GM08714 (cell line): ENCODE measurements around the gene ARL8A.
"Not testable (repeated sequence)": the region's sequence is repeated elsewhere in the genome, so short reads cannot be mapped to it uniquely, and the experiment has no call there.

ENCODE experiments used
- H3K4me3 ChIP-seq: fragments of 200-500 bp; sonication (Bioruptor generic); 2 replicates; pipeline ENCODE4 v1.5.1; 2014; ENCODE audit warnings: mild to moderate bottlenecking, low read length, inconsistent platforms
- ZNF274 ChIP-seq: IDR thresholded peaks from 2 replicates; pipeline ENCODE4 v1.6.1; 2012; ENCODE audit warnings: mild to moderate bottlenecking, low read depth, low read length

Gene ARL8A

DNA sequence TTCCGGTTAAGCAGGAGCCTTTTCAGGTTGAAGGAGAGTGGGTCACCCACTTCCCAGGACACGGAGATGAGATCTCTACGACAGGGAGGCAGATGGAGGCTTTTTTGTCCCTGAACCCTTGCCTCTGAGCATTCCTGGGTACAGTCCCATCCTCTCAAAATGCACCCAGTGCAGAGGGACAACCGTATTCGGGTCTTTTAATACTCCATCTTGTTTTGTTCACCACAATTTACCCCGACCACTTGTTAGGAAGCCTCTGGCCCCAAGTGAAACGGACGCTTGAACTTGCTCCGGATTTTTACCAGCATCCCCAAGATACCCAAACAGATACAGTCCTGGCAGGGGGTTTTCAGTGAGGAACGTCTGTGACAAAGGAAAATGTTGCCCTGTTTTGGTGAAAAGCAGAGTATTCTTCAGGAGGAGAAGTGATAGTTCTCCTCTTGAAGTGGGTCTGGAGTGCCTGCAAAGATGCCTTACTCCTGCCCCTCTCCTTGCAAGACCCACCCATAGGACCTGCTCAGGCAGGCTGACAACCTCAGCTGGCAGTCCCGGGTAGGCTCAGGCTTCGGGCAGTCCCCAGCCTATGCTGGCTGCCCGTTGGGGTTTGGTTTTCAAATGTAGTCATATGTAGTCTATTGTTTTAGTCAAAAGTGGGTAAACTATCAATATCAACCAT, 669 bp upstream of the ARL8A start:
- TF ChIP-seq ZNF274: no peak
- peak overlapping the region; percentile 89 for H3K4me3 ChIP-seq

DNA sequence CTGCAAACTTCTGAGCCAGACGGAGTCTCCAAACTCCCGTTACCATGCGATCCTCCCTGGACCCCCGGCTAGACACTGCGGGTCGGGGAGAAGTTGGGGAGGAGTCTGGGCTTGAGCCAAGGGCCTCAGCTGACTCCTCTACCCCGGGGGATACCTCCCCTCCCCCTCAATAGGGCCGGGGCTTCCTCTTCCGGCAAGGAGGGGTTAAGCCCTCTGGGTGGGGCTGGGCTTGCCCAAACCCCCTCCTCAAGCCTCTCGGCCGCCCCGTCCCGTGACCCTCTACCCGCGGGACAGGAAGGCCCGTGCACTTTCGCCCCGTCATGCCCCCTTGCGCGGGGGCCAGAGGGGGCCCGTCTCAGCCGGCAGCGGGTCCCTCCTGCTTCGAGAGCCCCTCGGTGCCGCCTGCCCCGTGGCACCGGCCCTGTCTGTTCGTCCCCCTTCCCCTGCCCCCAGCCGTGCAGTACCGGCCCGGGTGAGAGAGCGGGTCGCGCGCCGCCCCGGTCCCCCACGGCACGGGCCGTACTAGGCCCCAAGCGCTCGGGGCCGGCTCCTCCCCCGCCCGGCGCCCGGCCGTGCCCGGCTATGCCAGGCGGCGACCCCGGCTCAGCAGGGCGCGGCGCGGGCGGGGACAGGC, 652 bp downstream of the ARL8A start:
- H3K4me3 ChIP-seq: peak overlapping the region; percentile 89
- TF ChIP-seq ZNF274: no peak

DNA sequence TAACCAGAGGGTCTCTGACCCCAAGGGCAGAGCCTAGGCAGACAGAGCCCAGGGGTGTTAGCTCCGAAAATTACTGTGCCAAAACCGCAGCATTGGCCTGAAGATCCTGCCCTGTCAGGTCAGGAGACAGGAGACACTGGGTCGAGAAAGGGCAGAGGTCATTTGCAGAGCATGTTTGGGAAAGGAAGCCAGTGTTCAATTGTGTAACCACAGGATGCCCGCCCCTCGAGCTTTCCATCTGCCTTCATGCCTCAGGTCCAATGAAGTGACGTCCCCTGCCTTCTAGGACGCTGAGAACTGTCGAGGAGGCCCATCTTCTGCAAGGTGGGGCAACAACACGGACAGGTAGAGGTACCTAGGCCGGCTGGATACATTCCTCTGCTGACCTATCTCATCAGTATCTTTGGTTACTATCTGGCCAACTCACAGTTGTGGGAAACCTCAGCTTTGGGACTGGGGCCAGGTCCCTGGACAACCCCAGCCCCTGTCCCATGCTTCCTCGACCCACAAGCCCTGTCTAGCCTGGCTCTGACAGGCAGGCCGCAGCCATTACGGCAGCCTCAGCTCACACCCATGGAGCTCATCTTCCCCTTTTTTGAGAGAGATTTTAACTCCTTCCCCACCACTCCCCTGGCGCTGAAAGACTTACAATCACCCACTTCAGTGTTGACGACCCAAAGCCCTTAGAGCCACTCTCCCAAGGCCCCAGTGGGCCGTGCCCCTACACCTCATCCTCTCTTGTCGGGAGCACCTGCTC, 1.3 kb downstream of the ARL8A start:
- H3K4me3 ChIP-seq: peak overlapping the region; percentile 89
- TF ChIP-seq ZNF274: no peak

GRCh38 chr1:202141468-202141867, 3.1 kb downstream of the ARL8A start:
- H3K4me3 ChIP-seq: not testable (repeated sequence)

GRCh38 chr1:202140833-202141232, 3.7 kb downstream of the ARL8A start:
- TF ChIP-seq ZNF274: no peak
- H3K4me3 ChIP-seq: no peak overlapping the region

- TF ChIP-seq ZNF274: no peak
- no peak overlapping the region for H3K4me3 ChIP-seq
These were observed 9.3 kb downstream of the ARL8A start for GRCh38 chr1:202135221-202135721.

- H3K4me3 ChIP-seq: no peak overlapping the region
- TF ChIP-seq ZNF274: no peak
These were observed 9.8 kb downstream of the ARL8A start for GRCh38 chr1:202134645-202135172.

DNA sequence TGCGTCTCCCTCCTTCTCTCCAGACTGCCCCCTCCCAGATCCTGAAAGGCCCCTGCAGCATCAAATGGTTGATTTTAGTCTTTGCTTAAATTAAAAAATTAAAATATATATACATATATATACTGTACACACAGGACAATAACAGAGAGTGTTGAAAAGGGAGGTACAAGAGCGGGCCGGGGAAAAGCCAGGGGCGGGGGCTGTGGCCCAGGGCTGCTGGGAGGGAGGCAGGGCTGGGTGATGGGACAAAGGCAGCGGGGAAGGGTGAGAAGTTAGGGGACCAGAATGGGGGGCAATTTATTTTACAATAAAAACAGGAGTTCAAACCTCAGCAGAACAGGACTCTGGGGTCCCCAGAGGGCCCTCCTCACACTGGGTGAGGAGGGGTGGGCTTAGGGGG, 10.5 kb downstream of the ARL8A start:
- TF ChIP-seq ZNF274: no peak
- no peak overlapping the region for H3K4me3 ChIP-seq

DNA sequence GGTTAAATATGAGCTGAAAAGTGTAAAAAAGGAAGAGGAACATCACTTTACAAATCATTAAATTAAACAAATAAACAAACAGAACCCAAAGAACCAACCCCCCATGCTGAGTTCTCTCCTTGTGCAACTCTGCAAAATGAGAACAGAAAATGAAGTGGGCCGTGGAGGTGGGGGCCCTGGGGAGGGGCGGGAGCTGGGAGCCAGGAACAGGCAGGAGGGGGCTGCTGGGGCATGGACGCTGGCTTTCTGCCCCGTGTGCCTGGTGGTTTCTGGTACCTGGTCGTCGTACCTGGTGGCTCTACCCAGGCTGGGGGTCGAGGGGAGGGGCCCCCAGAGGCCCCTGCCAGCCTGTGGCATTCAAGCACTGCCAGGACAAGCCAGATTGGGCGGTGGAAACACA, 11.0 kb downstream of the ARL8A start:
- H3K4me3 ChIP-seq: no peak overlapping the region
- TF ChIP-seq ZNF274: no peak

GRCh38 chr1:202133001-202133400, 11.5 kb downstream of the ARL8A start:
- H3K4me3 ChIP-seq: no peak overlapping the region
- TF ChIP-seq ZNF274: no peak

- H3K4me3 ChIP-seq: no peak overlapping the region
- TF ChIP-seq ZNF274: no peak
These were observed 12.3 kb downstream of the ARL8A start for GRCh38 chr1:202131956-202132821.

DNA sequence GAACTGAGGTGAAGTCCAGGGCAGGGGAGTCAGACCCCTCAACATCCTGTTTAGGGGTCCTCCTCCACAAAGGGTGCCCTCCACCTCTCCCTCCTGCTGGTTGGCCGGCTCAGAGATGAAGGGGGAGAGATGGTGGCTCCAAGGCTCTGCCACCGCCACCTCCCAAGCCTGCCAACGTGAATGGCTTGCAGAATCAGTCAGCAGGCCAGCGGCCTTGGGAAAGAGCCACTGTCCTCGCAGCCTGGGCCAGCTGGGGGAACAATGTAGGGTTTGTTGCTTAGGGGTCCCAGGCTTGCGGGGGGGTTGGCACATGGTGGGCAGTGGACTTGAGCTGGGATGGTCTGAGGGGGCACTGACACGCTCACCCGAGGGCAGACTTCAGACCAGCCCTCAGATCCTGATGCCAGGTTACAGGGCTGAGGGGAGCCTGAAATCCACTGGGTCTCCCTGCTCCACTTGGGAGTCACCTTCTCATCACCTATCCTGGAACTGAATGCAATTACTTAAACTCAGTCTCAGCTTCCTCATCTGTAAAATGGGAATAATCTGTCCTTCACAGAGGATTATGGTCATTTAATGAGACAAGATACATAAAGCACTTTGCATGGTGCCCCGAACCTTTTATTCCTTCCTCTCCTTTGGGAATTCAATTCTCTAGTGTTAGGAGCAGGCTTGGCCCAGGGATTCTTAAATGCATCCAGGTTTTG, 13.6 kb downstream of the ARL8A start:
- no peak overlapping the region for H3K4me3 ChIP-seq
- no peak for TF ChIP-seq ZNF274

- H3K4me3 ChIP-seq: no peak overlapping the region
- TF ChIP-seq ZNF274: no peak
These were observed 14.2 kb downstream of the ARL8A start for GRCh38 chr1:202130297-202130721.
